H1 (cell line): Measurements from ENCODE around the gene ZRANB3. TPM values are rescaled to one million over a fixed set of nuclear protein-coding genes. Genes with fewer than 3 reads are reported as not detected.

ENCODE experiments used
- CTCF ChIA-PET: fragments of 300-600 bp; sonication (Branson Sonifier 250); formaldehyde crosslinking; loops from one replicate; lab custom pipeline; 2021; ENCODE audit not compliant: partially characterized antibody; lab: Charles Lee
- POLR2A ChIA-PET: fragments of 300-600 bp; sonication (Branson Sonifier 250); formaldehyde crosslinking; loops from one replicate; lab custom pipeline; 2021; ENCODE audit warnings: inconsistent platforms; ENCODE audit not compliant: partially characterized antibody; lab: Charles Lee
- DNase-seq, 2 experiments: peaks; one replicate each; pipeline versions ENCODE4 v3.0.0 to v3.0.0-alpha.2; 2010 to 2022; ENCODE audit warnings: low spot score in 2 of 2, low read depth in 1 of 2, mixed read lengths in 1 of 2
- FAIRE-seq: peaks from 2 replicates; lab custom pipeline; 2011; peaks lifted over from hg19 to GRCh38; lab: Jason Lieb, UNC
- H2AFZ ChIP-seq: 2 replicates; pipeline ENCODE4 v1.8.1; 2012; ENCODE audit warnings: low read length, inconsistent platforms
- H2AK5ac ChIP-seq: 2 replicates; pipeline ENCODE4 v1.6.1; 2013; ENCODE audit warnings: low read depth, low read length
- H2BK120ac ChIP-seq: replicated peaks from 2 replicates; pipeline ENCODE3; 2013; ENCODE audit warnings: low read depth, low read length, inconsistent platforms
- H2BK12ac ChIP-seq: 2 replicates; pipeline ENCODE4 v1.6.1; 2013; ENCODE audit warnings: low read depth, low read length
- H2BK15ac ChIP-seq: 2 replicates; pipeline ENCODE4 v1.6.1; 2013; ENCODE audit warnings: low read length
- H2BK20ac ChIP-seq: 2 replicates; pipeline ENCODE4 v1.6.1; 2013; ENCODE audit warnings: low read length
- H2BK5ac ChIP-seq: 2 replicates; pipeline ENCODE4 v1.6.1; 2013; ENCODE audit warnings: low read depth, low read length
- H3K14ac ChIP-seq: 2 replicates; pipeline ENCODE4 v1.6.1; 2013; ENCODE audit warnings: inconsistent platforms; ENCODE audit not compliant: insufficient read length
- H3K18ac ChIP-seq: 2 replicates; pipeline ENCODE4 v1.6.1; 2013; ENCODE audit warnings: low read length; ENCODE audit errors: extremely low read depth
- H3K23ac ChIP-seq: 2 replicates; pipeline ENCODE4 v1.6.1; 2013; ENCODE audit warnings: inconsistent platforms; ENCODE audit not compliant: insufficient read length
- H3K23me2 ChIP-seq: 2 replicates; pipeline ENCODE4 v1.6.1; 2013; ENCODE audit warnings: low read depth, low read length
- H3K27ac ChIP-seq: 2 replicates; pipeline ENCODE4 v1.6.1; 2011; ENCODE audit warnings: low read depth, low read length, inconsistent platforms
- H3K27me3 ChIP-seq, 4 experiments: replicated peaks in 1 of 4; 1 replicate in 1 of 4; 2 replicates in 3 of 4; pipeline versions ENCODE4 v1.6.1 to v1.8.1; 2011 to 2013; ENCODE audit warnings: low read length in 3 of 4, mild to moderate bottlenecking in 3 of 4, inconsistent platforms in 2 of 4, mixed read lengths in 2 of 4, moderate library complexity in 1 of 4; ENCODE audit not compliant: control insufficient read depth in 3 of 4, insufficient read depth in 3 of 4; ENCODE audit errors: extremely low read depth in 1 of 4
- H3K36me3 ChIP-seq, 4 experiments: 2 replicates each; pipeline versions ENCODE4 v1.6.1 to v1.8.1; 2011 to 2013; ENCODE audit warnings: mild to moderate bottlenecking in 4 of 4, low read length in 3 of 4, moderate library complexity in 2 of 4, control low read depth in 1 of 4, inconsistent platforms in 1 of 4; ENCODE audit not compliant: insufficient read depth in 4 of 4, control insufficient read depth in 2 of 4
- H3K4ac ChIP-seq: replicated peaks from 2 replicates; pipeline ENCODE3; 2013; ENCODE audit warnings: low read length, low read depth, mixed read lengths, inconsistent platforms; ENCODE audit not compliant: insufficient read length
- H3K4me1 ChIP-seq, 4 experiments: replicated peaks in 1 of 4; 1 replicate in 1 of 4; 2 replicates in 3 of 4; pipeline versions ENCODE4 v1.6.1 to v1.8.1; 2011 to 2013; ENCODE audit warnings: low read length in 3 of 4, inconsistent platforms in 2 of 4, mixed read lengths in 1 of 4; ENCODE audit not compliant: insufficient read depth in 4 of 4, control insufficient read depth in 3 of 4
- H3K4me2 ChIP-seq, 2 experiments: 2 replicates each; pipeline versions ENCODE4 v1.6.1 to v1.8.1; 2011 to 2013; ENCODE audit warnings: low read depth in 2 of 2, low read length in 2 of 2, control low read depth in 1 of 2, inconsistent platforms in 1 of 2, mild to moderate bottlenecking in 1 of 2; ENCODE audit not compliant: insufficient read depth in 1 of 2
- H3K4me3 ChIP-seq, 4 experiments: fragments of 200-600, 300-600 bp in 1 of 4; sonication (generic), shearing (Covaris generic), sonication (Bioruptor Twin) in 1 of 4; 2 replicates each; pipeline versions ENCODE4 v1.5.1 to v1.8.1; 2011 to 2016; ENCODE audit warnings: low read length in 4 of 4, low read depth in 3 of 4, control low read depth in 2 of 4, inconsistent platforms in 2 of 4, mild to moderate bottlenecking in 2 of 4, mixed read lengths in 1 of 4, moderate library complexity in 1 of 4; ENCODE audit not compliant: insufficient read depth in 2 of 4; ENCODE audit errors: extremely low read depth in 1 of 4
- H3K56ac ChIP-seq: replicated peaks from 2 replicates; pipeline ENCODE3; 2013; ENCODE audit warnings: low read depth, mild to moderate bottlenecking, mixed read lengths, low read length, inconsistent platforms; ENCODE audit not compliant: insufficient read length
- H3K79me1 ChIP-seq: 2 replicates; pipeline ENCODE4 v1.6.1; 2013; ENCODE audit warnings: low read depth, low read length, control low read depth
- H3K79me2 ChIP-seq, 2 experiments: 2 replicates each; pipeline versions ENCODE4 v1.6.1 to v1.8.1; 2012 to 2013; ENCODE audit warnings: low read length in 2 of 2, mild to moderate bottlenecking in 2 of 2, inconsistent platforms in 1 of 2; ENCODE audit not compliant: insufficient read depth in 2 of 2, control insufficient read depth in 1 of 2
- H3K9ac ChIP-seq, 4 experiments: replicated peaks in 1 of 4; 1 replicate in 1 of 4; 2 replicates in 3 of 4; pipeline versions ENCODE4 v1.6.1 to v1.8.1; 2011 to 2013; ENCODE audit warnings: low read depth in 3 of 4, low read length in 3 of 4, control low read depth in 2 of 4, mild to moderate bottlenecking in 2 of 4, moderate library complexity in 2 of 4, inconsistent platforms in 1 of 4; ENCODE audit errors: extremely low read depth in 1 of 4
- H3K9me3 ChIP-seq, 2 experiments: 2 replicates each; pipeline versions ENCODE4 v1.6.1 to v1.8.1; 2012 to 2013; ENCODE audit warnings: mild to moderate bottlenecking in 2 of 2, moderate library complexity in 2 of 2, control low read depth in 1 of 2, inconsistent platforms in 1 of 2, low read depth in 1 of 2, low read length in 1 of 2, mixed read lengths in 1 of 2; ENCODE audit not compliant: insufficient read depth in 2 of 2
- H4K20me1 ChIP-seq, 2 experiments: replicated peaks in 1 of 2; 2 replicates each; pipeline versions ENCODE3 to v1.8.1; 2011 to 2013; ENCODE audit warnings: inconsistent platforms in 2 of 2, low read length in 2 of 2, mild to moderate bottlenecking in 1 of 2; ENCODE audit not compliant: insufficient read depth in 2 of 2, control insufficient read depth in 1 of 2
- H4K5ac ChIP-seq: 2 replicates; pipeline ENCODE4 v1.6.1; 2013; ENCODE audit warnings: low read length, low read depth, mixed read lengths, inconsistent platforms; ENCODE audit not compliant: insufficient read length
- H4K8ac ChIP-seq: 2 replicates; pipeline ENCODE4 v1.8.0; 2013; ENCODE audit warnings: mild to moderate bottlenecking, moderate library complexity, low read length, inconsistent platforms; ENCODE audit not compliant: insufficient read depth; ENCODE audit errors: extremely low read depth
- H4K91ac ChIP-seq: replicated peaks from 2 replicates; pipeline ENCODE3; 2013; ENCODE audit warnings: low read length, mixed read lengths, inconsistent platforms; ENCODE audit not compliant: insufficient read length
- EP300 ChIP-seq, 2 experiments: IDR thresholded peaks; 1 replicate in 1 of 2; 2 replicates in 1 of 2; pipeline ENCODE4 v1.6.1; 2011 to 2012; ENCODE audit warnings: low read depth in 2 of 2, low read length in 2 of 2, mild to moderate bottlenecking in 2 of 2, borderline replicate concordance in 1 of 2, inconsistent platforms in 1 of 2, moderate library complexity in 1 of 2
- POLR2AphosphoS5 ChIP-seq: IDR thresholded peaks from 2 replicates; pipeline ENCODE4 v1.6.1; 2011; ENCODE audit warnings: low read depth, low read length
- RBBP5 ChIP-seq: IDR thresholded peaks from 2 replicates; pipeline ENCODE4 v1.7.1; 2012; ENCODE audit warnings: low read depth, mild to moderate bottlenecking, inconsistent platforms, low read length, moderate library complexity, borderline replicate concordance
- SP1 ChIP-seq: IDR thresholded peaks from 2 replicates; pipeline ENCODE4 v1.6.1; 2011; ENCODE audit warnings: low read depth, low read length
- YY1 ChIP-seq: IDR thresholded peaks from 2 replicates; pipeline ENCODE4 v1.6.1; 2011; ENCODE audit warnings: low read depth, mild to moderate bottlenecking, low read length
- ZNF274 ChIP-seq: IDR thresholded peaks from 2 replicates; pipeline ENCODE4 v1.7.0; 2012; ENCODE audit warnings: low read length, borderline replicate concordance; ENCODE audit errors: extremely low read depth
- WGBS, 2 experiments: shearing (Covaris generic) in 1 of 2; methylation state at CpG; one replicate each; pipeline versions ENCODE4 v1.1.6 to v1.1.7; 2013 to 2015; ENCODE audit warnings: low lambda C conversion rate in 2 of 2, mixed read lengths in 2 of 2, inconsistent platforms in 1 of 2, low coverage in 1 of 2, missing lambda C conversion rate in 1 of 2; ENCODE audit not compliant: insufficient replicate concordance in 2 of 2, insufficient coverage in 1 of 2, insufficient read length in 1 of 2; ENCODE audit errors: extremely low coverage in 1 of 2, missing lambda C conversion rate in 1 of 2; 5-methylcytosine and 5-hydroxymethylcytosine counted together
- polyA plus RNA-seq, 7 experiments: library from polyadenylated mRNA; depleted of rRNA in 3 of 7; stranded (reverse) in 5 of 7; unstranded in 2 of 7; fragments of >200 nt in 5 of 7; fragments of 200-250 nt in 2 of 7; gene quantifications; 1 replicate in 5 of 7; 2 replicates in 1 of 7; 4 replicates in 1 of 7; pipeline versions ENCODE4 v1.2.1 to v1.2.3, GENCODE V29; 2011 to 2013; ENCODE audit warnings: missing spikeins in 2 of 7, mixed read lengths in 2 of 7
- total RNA-seq: library from RNA; stranded (reverse); fragmentation: NEBNext Ultra II Directional; extraction: Animal tissue kit (Norgen Biotek cat#: 25700); gene quantifications from 2 replicates; pipeline ENCODE4 v1.2.1, GENCODE V29; 2021
- TF ChIP-seq, protein P1 (sequence below): IDR thresholded peaks from 2 replicates; pipeline ENCODE4 v1.6.1; 2011; ENCODE audit warnings: low read length, improper control_type of control experiment

The ZRANB3 gene
- total and polyA plus RNA-seq, 2 of the 8 experiments (the other 6 are each of a cell fraction or from before 2014, with no cell fraction given), result 4.5 to 19.3 TPM

DNA sequence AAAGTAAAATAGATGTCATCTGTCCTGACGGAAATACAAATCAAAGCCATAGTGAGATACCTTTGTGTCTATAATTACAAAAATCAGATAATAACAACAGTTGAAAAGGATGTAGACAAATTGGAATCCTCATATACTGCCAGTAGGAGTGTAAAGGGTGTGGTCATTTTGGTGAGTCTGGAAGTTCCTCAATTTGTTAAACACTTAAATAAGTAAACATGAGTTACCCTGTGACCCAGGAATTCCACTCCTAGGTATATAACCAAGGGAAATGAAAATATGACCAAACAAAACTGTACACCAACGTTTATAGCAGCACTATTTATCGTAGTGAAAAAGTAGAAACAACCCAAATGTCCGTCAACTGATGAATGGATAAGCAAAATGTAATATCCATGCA is 24.3 kb upstream of the ZRANB3 start:
- no peak overlapping the region for H3K18ac ChIP-seq
- peaks cover 3 to 6% of the 10 kb centered on the region in 2 experiments for H4K20me1 ChIP-seq
- H3K14ac ChIP-seq, result no peak overlapping the region
- H2BK20ac ChIP-seq, result no peak overlapping the region
- H2BK5ac ChIP-seq, result no peak overlapping the region
- 91% methylated on average over 4 of the region's 4 CpGs; no CpG with 5 or more reads in 1 of the 2 experiments for WGBS, 2 experiments
- FAIRE-seq (no peak), DNase-seq (no peak)
- H4K5ac ChIP-seq, result no peak overlapping the region
- H3K4me3 ChIP-seq, result no peak overlapping the region
- H2AFZ ChIP-seq, result no peak overlapping the region
- no peak overlapping the region for H2BK12ac ChIP-seq
- no peaks in the 10 kb centered on the region for H3K9me3 ChIP-seq
- CTCF ChIA-PET, result no interaction called here
- no peak overlapping the region for H4K8ac ChIP-seq
- no peak overlapping the region for H3K9ac ChIP-seq
- H3K4ac ChIP-seq, result no peak overlapping the region
- TF ChIP-seq, protein P1, sequence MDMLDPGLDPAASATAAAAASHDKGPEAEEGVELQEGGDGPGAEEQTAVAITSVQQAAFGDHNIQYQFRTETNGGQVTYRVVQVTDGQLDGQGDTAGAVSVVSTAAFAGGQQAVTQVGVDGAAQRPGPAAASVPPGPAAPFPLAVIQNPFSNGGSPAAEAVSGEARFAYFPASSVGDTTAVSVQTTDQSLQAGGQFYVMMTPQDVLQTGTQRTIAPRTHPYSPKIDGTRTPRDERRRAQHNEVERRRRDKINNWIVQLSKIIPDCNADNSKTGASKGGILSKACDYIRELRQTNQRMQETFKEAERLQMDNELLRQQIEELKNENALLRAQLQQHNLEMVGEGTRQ, result no peak
- TF ChIP-seq YY1 (no peak), POLR2AphosphoS5 (no peak), ZNF274 (no peak), EP300 (IDR thresholded peaks at IDR 0.05; ENCODE audit: borderline replicate concordance in 1 of 2, low read depth in 2 of 2, low read length in 2 of 2) (no peak), RBBP5 (no peak), SP1 (no peak)
- H3K79me2 ChIP-seq, result peaks cover 2 to 93% of the 10 kb centered on the region in 2 experiments; a peak in 3 of 4 replicates
- peaks cover 5% of the 10 kb centered on the region for H3K79me1 ChIP-seq
- H4K91ac ChIP-seq, result no peak overlapping the region
- H3K27ac ChIP-seq, result no peak overlapping the region
- H2BK15ac ChIP-seq, result no peak overlapping the region
- POLR2A ChIA-PET, result no interaction called here
- H2AK5ac ChIP-seq, result no peak overlapping the region
- no peaks in the 10 kb centered on the region; the same call in 1 of the 2 replicates for H3K23me2 ChIP-seq
- H3K23ac ChIP-seq, result no peak overlapping the region
- H3K56ac ChIP-seq, result no peak overlapping the region
- no peaks in the 10 kb centered on the region for H3K27me3 ChIP-seq
- no peak overlapping the region for H3K4me2 ChIP-seq
- peaks cover 0 to 4% (median 0%) of the 10 kb centered on the region in 4 experiments; a peak in 3 of 7 replicates for H3K4me1 ChIP-seq
- no peaks in the 10 kb centered on the region for H3K36me3 ChIP-seq
- no peak overlapping the region for H2BK120ac ChIP-seq
